WTC11 (cell line): Measurements from ENCODE around the gene C17orf67. TPM values are rescaled to one million over a fixed set of nuclear protein-coding genes. Genes with fewer than 3 reads are reported as not detected.

Experiments
- ATAC-seq: fragments of 200-7000 bp; cut with Tn5 transposase; 2 replicates; pipeline ENCODE4 v1.10.0; 2021; ENCODE audit warnings: mild to moderate bottlenecking, moderate library complexity
- CTCF ChIA-PET: fragments of 300-600 bp; sonication (Branson Sonifier 250); formaldehyde crosslinking; loops from one replicate; lab custom pipeline; 2021; ENCODE audit warnings: antibody characterized with exemption; lab: Charles Lee
- POLR2A ChIA-PET: fragments of 350-600 bp; sonication (Branson Sonifier 250); formaldehyde crosslinking; loops from one replicate; lab custom pipeline; 2021; ENCODE audit warnings: antibody characterized with exemption; lab: Charles Lee
- DNase-seq: peaks from one replicate; pipeline ENCODE4 v3.0.0; 2021; ENCODE audit warnings: low spot score
- H3K27ac Mint-ChIP-seq: 2 replicates; pipeline ENCODE4 v1.8.0; 2021; ENCODE audit warnings: mixed read lengths
- H3K27me3 Mint-ChIP-seq: 2 replicates; pipeline ENCODE4 v1.8.0; 2021; ENCODE audit warnings: low read depth, mild to moderate bottlenecking, moderate library complexity, mixed read lengths
- H3K36me3 Mint-ChIP-seq: 2 replicates; pipeline ENCODE4 v1.8.0; 2021; ENCODE audit warnings: mixed read lengths
- H3K4me1 Mint-ChIP-seq: 2 replicates; pipeline ENCODE4 v1.8.0; 2022; ENCODE audit warnings: mixed read lengths
- H3K4me3 Mint-ChIP-seq: 2 replicates; pipeline ENCODE4 v1.8.0; 2021; ENCODE audit warnings: mild to moderate bottlenecking, moderate library complexity, mixed read lengths
- H3K9me3 Mint-ChIP-seq: 2 replicates; pipeline ENCODE4 v1.8.0; 2021; ENCODE audit warnings: mixed read lengths
- ATF2 ChIP-seq: sonication (generic); formaldehyde crosslinking; IDR thresholded peaks from 2 replicates; pipeline ENCODE4 v1.8.1; 2022; ENCODE audit warnings: low read depth, missing genetic modification reagents, borderline replicate concordance
- ATF3 ChIP-seq: sonication (generic); formaldehyde crosslinking; conservative IDR thresholded peaks from 2 replicates; pipeline ENCODE4 v1.8.1; 2022; ENCODE audit warnings: mild to moderate bottlenecking, missing genetic modification reagents
- ATF6 ChIP-seq: sonication (generic); formaldehyde crosslinking; IDR thresholded peaks from 2 replicates; pipeline ENCODE4 v1.8.1; 2023; ENCODE audit warnings: mild to moderate bottlenecking, missing genetic modification reagents
- CTCF ChIP-seq: fragments of 200-600 bp; IDR thresholded peaks from 2 replicates; pipeline ENCODE4 v1.8.0; 2022; ENCODE audit warnings: antibody characterized with exemption
- ERG ChIP-seq: fragments of 250-450 bp; sonication (Bioruptor Pico); IDR thresholded peaks from 2 replicates; pipeline ENCODE4 v1.8.0; 2021; ENCODE audit warnings: mild to moderate bottlenecking
- NFATC4 ChIP-seq: fragments of 250-450 bp; sonication (Bioruptor Pico); IDR thresholded peaks from 2 replicates; pipeline ENCODE4 v1.9.0; 2021; ENCODE audit warnings: mild to moderate bottlenecking
- NR3C1 ChIP-seq: sonication (generic); formaldehyde crosslinking; conservative IDR thresholded peaks from 2 replicates; pipeline ENCODE4 v1.8.1; 2023; ENCODE audit warnings: low read depth, mild to moderate bottlenecking, missing genetic modification reagents
- RELA ChIP-seq: sonication (generic); formaldehyde crosslinking; IDR thresholded peaks from 2 replicates; pipeline ENCODE4 v1.8.1; 2022; ENCODE audit warnings: missing genetic modification reagents, mild to moderate bottlenecking, borderline replicate concordance
- RORB ChIP-seq: fragments of 250-450 bp; sonication (Bioruptor Pico); IDR thresholded peaks from 2 replicates; pipeline ENCODE4 v1.9.0; 2021; ENCODE audit warnings: mild to moderate bottlenecking
- SMAD4 ChIP-seq: sonication (generic); formaldehyde crosslinking; IDR thresholded peaks from 2 replicates; pipeline ENCODE4 v1.8.0; 2022; ENCODE audit warnings: mild to moderate bottlenecking, missing genetic modification reagents
- TP53 ChIP-seq: sonication (generic); formaldehyde crosslinking; IDR thresholded peaks from 2 replicates; pipeline ENCODE4 v1.8.1; 2023; ENCODE audit warnings: mild to moderate bottlenecking, missing genetic modification reagents
- USF2 ChIP-seq: sonication (generic); formaldehyde crosslinking; IDR thresholded peaks from 2 replicates; pipeline ENCODE4 v1.8.1; 2023; ENCODE audit warnings: mild to moderate bottlenecking, missing genetic modification reagents, moderate library complexity
- ZNF138 ChIP-seq: sonication (generic); formaldehyde crosslinking; conservative IDR thresholded peaks from 2 replicates; pipeline ENCODE4 v1.8.1; 2022; ENCODE audit warnings: mild to moderate bottlenecking, moderate library complexity, missing genetic modification reagents
- ZNF416 ChIP-seq: fragments of 250-450 bp; sonication (Bioruptor Pico); IDR thresholded peaks from 2 replicates; pipeline ENCODE4 v1.9.0; 2021; ENCODE audit warnings: mild to moderate bottlenecking, inconsistent platforms
- total RNA-seq: library from RNA; stranded (reverse); gene quantifications from 3 replicates; pipeline ENCODE4 v1.2.3, GENCODE V29; 2021
- TF ChIP-seq, protein P1 (sequence below): fragments of 250-450 bp; sonication (Bioruptor Pico); IDR thresholded peaks from 2 replicates; pipeline ENCODE4 v1.9.0; 2021; ENCODE audit warnings: mild to moderate bottlenecking
- TF ChIP-seq, protein P2 (sequence below): sonication (generic); formaldehyde crosslinking; IDR thresholded peaks from 2 replicates; pipeline ENCODE4 v1.8.1; 2023; ENCODE audit warnings: mild to moderate bottlenecking, moderate library complexity, missing genetic modification reagents

The C17orf67 gene
- total RNA-seq, 1 experiment from 2014 or later, result 3.3 TPM

DNA sequence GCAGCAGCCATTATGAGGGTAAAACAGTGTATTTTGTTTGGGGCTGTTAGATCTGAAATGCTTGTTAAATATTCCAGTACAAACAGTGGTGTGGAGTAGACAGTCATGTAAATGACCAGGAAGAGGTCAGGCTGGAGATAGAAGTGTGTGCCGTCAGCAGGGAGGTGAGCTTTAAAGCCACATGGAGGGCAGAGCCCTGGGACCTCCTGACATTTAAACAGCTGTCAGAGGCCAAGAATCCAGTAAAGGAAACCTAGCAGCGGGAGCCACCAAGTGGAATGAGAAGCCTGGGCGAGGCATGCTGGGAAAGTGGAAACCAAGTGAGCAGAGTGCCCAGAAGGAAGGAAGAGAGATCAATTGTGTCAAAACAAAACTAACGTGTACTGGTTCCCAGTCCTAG, 26.8 kb downstream of the C17orf67 start:
- CTCF ChIA-PET, result interaction anchor here (0.9 kb wide), 1 partner anchor 13 kb away, joined by 3 read pairs; no protein-coding TSS in a partner anchor
- no peak for TF ChIP-seq NR3C1 (CRISPR knock-in tag)
- no peak for TF ChIP-seq ZNF416 (CRISPR knock-in tag)
- TF ChIP-seq ATF3 (CRISPR knock-in tag), result no peak
- TF ChIP-seq, protein P1, sequence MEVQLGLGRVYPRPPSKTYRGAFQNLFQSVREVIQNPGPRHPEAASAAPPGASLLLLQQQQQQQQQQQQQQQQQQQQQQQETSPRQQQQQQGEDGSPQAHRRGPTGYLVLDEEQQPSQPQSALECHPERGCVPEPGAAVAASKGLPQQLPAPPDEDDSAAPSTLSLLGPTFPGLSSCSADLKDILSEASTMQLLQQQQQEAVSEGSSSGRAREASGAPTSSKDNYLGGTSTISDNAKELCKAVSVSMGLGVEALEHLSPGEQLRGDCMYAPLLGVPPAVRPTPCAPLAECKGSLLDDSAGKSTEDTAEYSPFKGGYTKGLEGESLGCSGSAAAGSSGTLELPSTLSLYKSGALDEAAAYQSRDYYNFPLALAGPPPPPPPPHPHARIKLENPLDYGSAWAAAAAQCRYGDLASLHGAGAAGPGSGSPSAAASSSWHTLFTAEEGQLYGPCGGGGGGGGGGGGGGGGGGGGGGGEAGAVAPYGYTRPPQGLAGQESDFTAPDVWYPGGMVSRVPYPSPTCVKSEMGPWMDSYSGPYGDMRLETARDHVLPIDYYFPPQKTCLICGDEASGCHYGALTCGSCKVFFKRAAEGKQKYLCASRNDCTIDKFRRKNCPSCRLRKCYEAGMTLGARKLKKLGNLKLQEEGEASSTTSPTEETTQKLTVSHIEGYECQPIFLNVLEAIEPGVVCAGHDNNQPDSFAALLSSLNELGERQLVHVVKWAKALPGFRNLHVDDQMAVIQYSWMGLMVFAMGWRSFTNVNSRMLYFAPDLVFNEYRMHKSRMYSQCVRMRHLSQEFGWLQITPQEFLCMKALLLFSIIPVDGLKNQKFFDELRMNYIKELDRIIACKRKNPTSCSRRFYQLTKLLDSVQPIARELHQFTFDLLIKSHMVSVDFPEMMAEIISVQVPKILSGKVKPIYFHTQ (CRISPR knock-in tag), result no peak
- TF ChIP-seq SMAD4 (CRISPR knock-in tag), result no peak
- TF ChIP-seq ATF6 (CRISPR knock-in tag), result no peak
- TF ChIP-seq, all 79 proteins: peak for 0
- H3K9me3 Mint-ChIP-seq, result no peaks in the 10 kb centered on the region
- no peak overlapping the region for H3K27ac Mint-ChIP-seq
- no peaks in the 10 kb centered on the region for H3K27me3 Mint-ChIP-seq
- DNase-seq (no peak), ATAC-seq (no peak)
- H3K36me3 Mint-ChIP-seq, result 0 out of 2 replicates have a peak, but pooled peaks cover 3% of the 10 kb centered on the region
- POLR2A ChIA-PET, result no interaction called here
- no peak overlapping the region for H3K4me3 Mint-ChIP-seq
- H3K4me1 Mint-ChIP-seq, result no peaks in the 10 kb centered on the region

DNA sequence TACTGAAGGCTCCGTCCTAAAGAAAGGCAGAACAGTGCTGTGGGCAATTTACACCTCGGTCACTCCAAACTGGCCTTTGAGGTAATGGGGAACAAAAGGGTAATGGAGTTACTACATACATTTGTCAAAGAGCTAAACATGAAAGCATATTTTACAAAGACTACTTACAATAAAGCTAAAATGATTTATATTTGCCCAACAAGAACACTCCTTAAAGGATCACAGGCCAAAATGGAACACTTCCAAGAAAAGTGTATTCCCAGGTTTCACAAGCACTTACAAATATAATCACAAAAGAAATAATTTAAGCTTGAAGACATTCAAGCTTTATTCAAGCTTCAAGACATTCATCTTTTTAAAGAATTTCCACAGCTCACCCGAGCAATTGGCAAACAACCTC, 29.3 kb downstream of the C17orf67 start:
- no peak for ATAC-seq
- H3K9me3 Mint-ChIP-seq, result no peaks in the 10 kb centered on the region
- peaks cover 2% of the 10 kb centered on the region for H3K4me1 Mint-ChIP-seq
- H3K36me3 Mint-ChIP-seq, result 0 out of 2 replicates have a peak, but pooled peaks cover 3% of the 10 kb centered on the region
- TF ChIP-seq, protein P2, sequence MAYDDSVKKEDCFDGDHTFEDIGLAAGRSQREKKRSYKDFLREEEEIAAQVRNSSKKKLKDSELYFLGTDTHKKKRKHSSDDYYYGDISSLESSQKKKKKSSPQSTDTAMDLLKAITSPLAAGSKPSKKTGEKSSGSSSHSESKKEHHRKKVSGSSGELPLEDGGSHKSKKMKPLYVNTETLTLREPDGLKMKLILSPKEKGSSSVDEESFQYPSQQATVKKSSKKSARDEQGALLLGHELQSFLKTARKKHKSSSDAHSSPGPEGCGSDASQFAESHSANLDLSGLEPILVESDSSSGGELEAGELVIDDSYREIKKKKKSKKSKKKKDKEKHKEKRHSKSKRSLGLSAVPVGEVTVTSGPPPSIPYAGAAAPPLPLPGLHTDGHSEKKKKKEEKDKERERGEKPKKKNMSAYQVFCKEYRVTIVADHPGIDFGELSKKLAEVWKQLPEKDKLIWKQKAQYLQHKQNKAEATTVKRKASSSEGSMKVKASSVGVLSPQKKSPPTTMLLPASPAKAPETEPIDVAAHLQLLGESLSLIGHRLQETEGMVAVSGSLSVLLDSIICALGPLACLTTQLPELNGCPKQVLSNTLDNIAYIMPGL (CRISPR knock-in tag), result no peak
- TF ChIP-seq ATF2 (CRISPR knock-in tag) (no peak), RELA (no peak), CTCF (no peak)
- no peak overlapping the region for H3K4me3 Mint-ChIP-seq
- DNase-seq, result no peak
- H3K27me3 Mint-ChIP-seq, result no peaks in the 10 kb centered on the region
- ChIA-PET CTCF (interaction anchor here (0.7 to 1.5 kb wide), 2 partner anchors 15 to 135 kb away, joined by 3 to 5 read pairs; no protein-coding TSS in a partner anchor), POLR2A (no interaction called here)
- H3K27ac Mint-ChIP-seq, result no peak overlapping the region

DNA sequence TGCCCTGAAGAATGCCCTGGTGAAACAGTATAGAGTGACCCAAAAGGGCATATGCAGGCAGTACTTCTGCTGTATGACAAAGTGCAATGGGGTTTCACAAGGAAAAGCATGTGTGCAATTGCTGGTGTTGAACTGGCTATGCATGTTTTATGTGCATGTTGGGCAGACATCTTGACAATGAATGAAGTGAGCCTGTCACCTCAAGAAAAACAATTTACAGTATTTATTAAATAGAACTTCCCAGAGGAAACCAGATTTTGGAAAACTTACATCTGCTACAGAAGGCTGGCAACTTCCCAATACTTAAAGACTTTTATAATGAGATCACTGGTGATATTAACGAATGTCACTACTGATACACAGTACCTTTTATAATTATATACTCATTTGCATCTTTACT, 30.6 kb downstream of the C17orf67 start:
- CTCF ChIA-PET, result no interaction called here
- POLR2A ChIA-PET, result no interaction called here
- Mint-ChIP-seq H3K4me3 (no peak overlapping the region), H3K27me3 (no peaks in the 10 kb centered on the region), H3K4me1 (peaks cover 15% of the 10 kb centered on the region), H3K36me3 (0 out of 2 replicates have a peak, but pooled peaks cover 3% of the 10 kb centered on the region), H3K9me3 (no peaks in the 10 kb centered on the region), H3K27ac (no peak overlapping the region)
- ATAC-seq (no peak), DNase-seq (no peak)
- TF ChIP-seq TP53 (CRISPR knock-in tag), result no peak
- no peak for TF ChIP-seq ERG
- TF ChIP-seq USF2 (CRISPR knock-in tag), result no peak
- TF ChIP-seq ZNF138 (CRISPR knock-in tag), result no peak
- no peak for TF ChIP-seq ATF6 (CRISPR knock-in tag)
- TF ChIP-seq RORB (CRISPR knock-in tag), result no peak
- no peak for TF ChIP-seq ATF3 (CRISPR knock-in tag)
- no peak for TF ChIP-seq NFATC4 (CRISPR knock-in tag)
